Measurements from ENCODE around the gene VWF. TPM values are rescaled to one million over a fixed set of nuclear protein-coding genes. Genes with fewer than 3 reads are reported as not detected.

The VWF gene
- total and polyA plus RNA-seq, 2 of the 4 experiments (the other 2 are of a cell fraction) = under 0.01 to 0.09 TPM

DNA sequence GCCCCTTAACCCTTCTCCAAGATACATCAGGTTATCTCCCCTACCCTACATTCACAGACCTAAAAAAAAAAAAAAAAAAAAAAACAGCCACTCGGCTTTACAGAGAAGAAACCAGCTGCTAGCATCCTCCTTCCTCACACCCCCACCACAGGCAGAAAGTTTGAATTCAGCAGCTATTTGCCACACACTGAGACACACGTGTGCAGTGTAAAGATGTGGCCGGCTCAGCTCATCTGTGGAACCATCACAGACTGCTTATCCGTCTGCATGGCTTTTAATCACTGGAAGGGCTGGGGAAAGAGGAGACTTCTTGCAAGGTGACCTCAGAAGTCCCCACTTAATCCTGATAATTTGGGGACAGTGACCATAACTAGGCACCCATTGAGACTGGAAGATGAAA is 50.0 kb downstream of the VWF start:
- no peak overlapping the region for H3K27ac ChIP-seq (ENCODE audit: insufficient read depth, low read length)
- no peak for DNase-seq
- no peak overlapping the region; the same call in 1 of the 2 replicates for H4K91ac ChIP-seq (ENCODE audit: insufficient read depth, low read depth, low read length)
- no peaks in the 10 kb centered on the region for H3K36me3 ChIP-seq (ENCODE audit: control insufficient read depth, insufficient read depth, low read length)
- TF ChIP-seq ELK1 (IDR thresholded peaks at IDR 0.05; ENCODE audit: borderline replicate concordance, low read depth, low read length) = no peak
- TF ChIP-seq SMC3 (IDR thresholded peaks at IDR 0.05; ENCODE audit: low read depth, low read length) = no peak
- no peak for TF ChIP-seq CHD1 (IDR thresholded peaks at IDR 0.05; ENCODE audit: low read depth, low read length)
- no peak for TF ChIP-seq RFX5 (IDR thresholded peaks at IDR 0.05; ENCODE audit: low read depth, low read length)
- TF ChIP-seq MXI1 (IDR thresholded peaks at IDR 0.05; ENCODE audit: borderline replicate concordance, low read depth, low read length) = no peak
- no peak for TF ChIP-seq POLR2A (IDR thresholded peaks at IDR 0.05; ENCODE audit: low read depth, low read length)
- no peak for TF ChIP-seq CEBPB (IDR thresholded peaks at IDR 0.05; ENCODE audit: low read depth, low read length)
- TF ChIP-seq FOS (IDR thresholded peaks at IDR 0.05; ENCODE audit: low read depth, low read length) = no peak
- TF ChIP-seq MAZ (IDR thresholded peaks at IDR 0.05; ENCODE audit: borderline replicate concordance, low read depth, low read length) = no peak
- TF ChIP-seq, protein P1, sequence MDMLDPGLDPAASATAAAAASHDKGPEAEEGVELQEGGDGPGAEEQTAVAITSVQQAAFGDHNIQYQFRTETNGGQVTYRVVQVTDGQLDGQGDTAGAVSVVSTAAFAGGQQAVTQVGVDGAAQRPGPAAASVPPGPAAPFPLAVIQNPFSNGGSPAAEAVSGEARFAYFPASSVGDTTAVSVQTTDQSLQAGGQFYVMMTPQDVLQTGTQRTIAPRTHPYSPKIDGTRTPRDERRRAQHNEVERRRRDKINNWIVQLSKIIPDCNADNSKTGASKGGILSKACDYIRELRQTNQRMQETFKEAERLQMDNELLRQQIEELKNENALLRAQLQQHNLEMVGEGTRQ (IDR thresholded peaks at IDR 0.05; ENCODE audit: low read depth, low read length) = no peak
- no peak for TF ChIP-seq RCOR1 (IDR thresholded peaks at IDR 0.05; ENCODE audit: insufficient replicate concordance, low read length)
- TF ChIP-seq MAFK (IDR thresholded peaks at IDR 0.05; ENCODE audit: low read depth, low read length) = no peak
- no peak for TF ChIP-seq RAD21 (IDR thresholded peaks at IDR 0.05; ENCODE audit: low read length)
- TF ChIP-seq BHLHE40 (IDR thresholded peaks at IDR 0.05; ENCODE audit: low read depth, low read length) = no peak
- TF ChIP-seq CTCF (conservative IDR thresholded peaks at IDR 0.05; ENCODE audit: low read depth, low read length) = no peak
- peaks cover 12% of the 10 kb centered on the region for H3K4me1 ChIP-seq (ENCODE audit: control insufficient read depth, insufficient read depth, low read length)
- WGBS, 2 experiments (ENCODE audit: extremely low coverage in 2 of 2, insufficient read length in 1 of 2) = 40% methylated on average over 1 of the region's 4 CpGs; no CpG with 5 or more reads in 1 of the 2 experiments
- no TSS peak for BruUV-seq (replicated peaks)
- H3K4me3 ChIP-seq (ENCODE audit: insufficient read depth, low read depth, low read length) = no peak overlapping the region
- ATAC-seq (ENCODE audit: low read depth) = no peak
- no peaks in the 10 kb centered on the region for H3K79me1 ChIP-seq (ENCODE audit: low read depth in 1 of 2, low read length in 2 of 2)
- peak overlapping the region; percentile 16 for H2BK20ac ChIP-seq (ENCODE audit: low read depth, low read length)
- ChIA-PET POLR2A (ENCODE audit: unreplicated experiment) (no interaction called here), CTCF (interaction anchor here (0.7 kb wide), 1 partner anchor 37 kb away, joined by 4 read pairs; no protein-coding TSS in a partner anchor)
- H4K8ac ChIP-seq (ENCODE audit: low read depth in 2 of 2, low read length in 2 of 2) = peak overlapping the region; percentile 0 to 32; a peak in 1 of 4 replicates
- peak overlapping the region; percentile 0 for H3K23ac ChIP-seq (ENCODE audit: low read depth, low read length)
- H2BK5ac ChIP-seq (ENCODE audit: low read depth, low read length, poor library complexity, severe bottlenecking) = no peak overlapping the region
- peak overlapping the region; percentile 81 for H2AFZ ChIP-seq (replicated peaks; ENCODE audit: low read length, poor library complexity)
- no peaks in the 10 kb centered on the region for H4K20me1 ChIP-seq (ENCODE audit: insufficient read depth, low read length)
- H2BK120ac ChIP-seq (ENCODE audit: low read depth, low read length) = peak overlapping the region; percentile 51; the same call in 1 of the 2 replicates
- intact Hi-C loops (cut with micrococcal nuclease) = no loop called here
- H3K56ac ChIP-seq (ENCODE audit: extremely low read depth, insufficient read depth, low read length) = no peak overlapping the region
- H3K4me2 ChIP-seq (ENCODE audit: low read depth, low read length) = no peak overlapping the region
- H3K9me3 ChIP-seq (ENCODE audit: control insufficient read depth, insufficient read depth, low read length) = no peaks in the 10 kb centered on the region
- H2AK5ac ChIP-seq (ENCODE audit: low read depth, low read length) = peak overlapping the region; percentile 38; the same call in 1 of the 2 replicates
- no peak overlapping the region for H3K18ac ChIP-seq (ENCODE audit: low read depth, low read length)
- in situ Hi-C loops (cut with MboI; ENCODE audit: low sequenced_read_pairs) = no loop called here
- peaks cover 19% of the 10 kb centered on the region for H3K9me1 ChIP-seq (ENCODE audit: insufficient read depth, low read length)
- H3K4ac ChIP-seq (ENCODE audit: low read depth, low read length) = peak overlapping the region; percentile 79
- no peak overlapping the region for H2AK9ac ChIP-seq (replicated peaks; ENCODE audit: low read depth, low read length, poor library complexity)
- H3K14ac ChIP-seq (replicated peaks; ENCODE audit: low read depth, low read length) = no peak overlapping the region; the same call in 1 of the 2 replicates
- no peaks in the 10 kb centered on the region for H3K27me3 ChIP-seq (ENCODE audit: control insufficient read depth, insufficient read depth, low read length)
- H4K5ac ChIP-seq (ENCODE audit: low read depth, low read length) = no peak overlapping the region
- no peak overlapping the region for H3K9ac ChIP-seq (ENCODE audit: low read depth, low read length)
- dilution Hi-C loops (cut with HindIII; ENCODE audit: low sequenced_read_pairs, unreplicated experiment) = no loop called here
- H2BK15ac ChIP-seq (ENCODE audit: low read depth, low read length) = peak overlapping the region; percentile 19; the same call in 2 of the 3 replicates

Data from IMR-90 (cell line).